Measurements from ENCODE around the gene ARFGAP3. TPM values are rescaled to one million over a fixed set of nuclear protein-coding genes. Genes with fewer than 3 reads are reported as not detected.
"Not testable (repeated sequence)": the region's sequence is repeated elsewhere in the genome, so short reads cannot be mapped to it uniquely, and the experiment has no call there.

ARFGAP3 gene
- total RNA-seq, 4 donors from 2014 or later, result 36.9 to 78.6 (median 52.0) TPM

GRCh38 chr22:42786606-42787356 is 70.3 kb downstream of the ARFGAP3 start:
- Histone ChIP-seq H3K4me3 (no peak overlapping the region), H3K36me3 (no peaks in the 10 kb centered on the region), H3K27me3 (no peaks in the 10 kb centered on the region), H3K9me3 (no peaks in the 10 kb centered on the region), H3K4me1 (peaks cover 0 to 10% (median 1%) of the 10 kb centered on the region in 4 donors), H3K27ac (no peak overlapping the region)
- no peak for DNase-seq (ENCODE audit: low spot score in 2 of 2)
- TF ChIP-seq POLR2A (IDR thresholded peaks at IDR 0.05) (no peak), EP300 (IDR thresholded peaks at IDR 0.05) (no peak), CTCF (IDR thresholded peaks at IDR 0.05) (no peak)
- WGBS, 2 donors, result 84 to 88% methylated on average over 14 to 15 of the region's 16 CpGs

GRCh38 chr22:42785706-42786499 is 71.2 kb downstream of the ARFGAP3 start:
- DNase-seq (ENCODE audit: low spot score in 2 of 2), result no peak
- no peaks in the 10 kb centered on the region for H3K36me3 ChIP-seq
- peaks cover 0 to 3% (median 0%) of the 10 kb centered on the region in 4 donors for H3K4me1 ChIP-seq
- TF ChIP-seq EP300 (IDR thresholded peaks at IDR 0.05) (no peak), POLR2A (IDR thresholded peaks at IDR 0.05) (no peak), CTCF (IDR thresholded peaks at IDR 0.05) (no peak)
- H3K27ac ChIP-seq, result no peak overlapping the region
- H3K27me3 ChIP-seq, result no peaks in the 10 kb centered on the region
- WGBS, 2 donors, result 80 to 81% methylated on average over 19 to 20 of the region's 20 CpGs
- no peaks in the 10 kb centered on the region for H3K9me3 ChIP-seq
- no peak overlapping the region for H3K4me3 ChIP-seq

GRCh38 chr22:42782306-42782705 is 74.8 kb downstream of the ARFGAP3 start:
- WGBS, 2 donors, result 86 to 93% methylated on average over 9 of the region's 9 CpGs
- H3K9me3 ChIP-seq; H3K4me3 ChIP-seq; H3K4me1 ChIP-seq; H3K27ac ChIP-seq; H3K27me3 ChIP-seq; H3K36me3 ChIP-seq; DNase-seq (ENCODE audit: low spot score in 2 of 2): not testable (repeated sequence)

GRCh38 chr22:42780070-42780540 is 77.0 kb downstream of the ARFGAP3 start:
- H3K4me1 ChIP-seq, result peaks cover 0 to 8% (median 0%) of the 10 kb centered on the region in 4 donors
- H3K27me3 ChIP-seq, result no peaks in the 10 kb centered on the region
- H3K9me3 ChIP-seq, result no peaks in the 10 kb centered on the region
- no peak overlapping the region for H3K27ac ChIP-seq
- 27 to 28% methylated on average over 6 of the region's 6 CpGs for WGBS, 2 donors
- H3K4me3 ChIP-seq, result no peak overlapping the region
- TF ChIP-seq CTCF (IDR thresholded peaks at IDR 0.05) (peak; percentile 75 to 90 (median 81)), POLR2A (IDR thresholded peaks at IDR 0.05) (no peak), EP300 (IDR thresholded peaks at IDR 0.05) (peak in 1 of 2 donors; percentile 53)
- H3K36me3 ChIP-seq, result no peaks in the 10 kb centered on the region
- peak in 1 of 2 donors; percentile 90 for DNase-seq (ENCODE audit: low spot score in 2 of 2)

GRCh38 chr22:42777126-42777525 is 79.9 kb downstream of the ARFGAP3 start:
- no peak for DNase-seq (ENCODE audit: low spot score in 2 of 2)
- no peak for TF ChIP-seq EP300 (IDR thresholded peaks at IDR 0.05)
- no peak for TF ChIP-seq CTCF (IDR thresholded peaks at IDR 0.05)
- TF ChIP-seq POLR2A (IDR thresholded peaks at IDR 0.05), result no peak
- Histone ChIP-seq H3K36me3 (no peaks in the 10 kb centered on the region), H3K27me3 (no peaks in the 10 kb centered on the region), H3K27ac (no peak overlapping the region), H3K9me3 (no peaks in the 10 kb centered on the region), H3K4me1 (peaks cover 0 to 15% (median 3%) of the 10 kb centered on the region in 4 donors), H3K4me3 (no peak overlapping the region)
- WGBS, 2 donors, result 95% methylated on average over 12 of the region's 12 CpGs

Data from tibial nerve (tissue), 4 donors.